ENCODE results near the gene PTPN21. TPM values are rescaled to one million over a fixed set of nuclear protein-coding genes. Genes with fewer than 3 reads are reported as not detected.

PTPN21 gene
- total RNA-seq, 2 experiments from 2014 or later, result not detected

DNA sequence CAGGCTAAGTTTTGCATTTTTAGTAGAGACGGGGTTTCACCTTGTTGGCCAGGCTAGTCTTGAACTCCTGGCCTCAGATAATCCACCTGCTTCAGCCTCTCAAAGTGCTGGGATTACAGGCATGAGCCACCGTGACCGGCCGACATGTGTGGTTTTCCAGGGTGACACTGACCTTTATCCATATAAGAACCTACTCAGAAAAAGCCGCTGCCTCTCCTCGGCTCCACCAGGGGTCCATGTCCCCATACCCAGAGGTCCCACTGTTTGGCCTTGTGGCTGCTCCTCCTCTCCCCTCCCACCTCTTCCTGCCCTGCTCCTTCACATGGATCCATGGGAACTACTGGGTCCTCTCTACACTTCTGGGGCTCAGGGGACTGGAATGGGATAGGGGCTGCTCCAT lies 64.6 kb downstream of the PTPN21 start:
- Mint-ChIP-seq H3K4me1 (peaks cover 3% of the 10 kb centered on the region), H3K27me3 (peaks cover 4% of the 10 kb centered on the region), H3K9me3 (no peaks in the 10 kb centered on the region), H3K27ac (no peak overlapping the region), H3K36me3 (ENCODE audit: low read depth) (no peaks in the 10 kb centered on the region), H3K4me3 (no peak overlapping the region)
- CTCF ChIA-PET, result no interaction called here
- no peak for DNase-seq
- POLR2A ChIA-PET, result no interaction called here

GRCh38 chr14:88488897-88489296 lies 65.9 kb downstream of the PTPN21 start:
- ChIA-PET CTCF (interaction anchor here (1.2 kb wide), 1 partner anchor 24 kb away, joined by 4 read pairs; no protein-coding TSS in a partner anchor), POLR2A (no interaction called here)
- Mint-ChIP-seq H3K36me3 (ENCODE audit: low read depth) (no peaks in the 10 kb centered on the region), H3K27ac (no peak overlapping the region), H3K27me3 (peaks cover 4% of the 10 kb centered on the region), H3K4me1 (peaks cover 3% of the 10 kb centered on the region), H3K9me3 (no peaks in the 10 kb centered on the region), H3K4me3 (no peak overlapping the region)
- no peak for DNase-seq

DNA sequence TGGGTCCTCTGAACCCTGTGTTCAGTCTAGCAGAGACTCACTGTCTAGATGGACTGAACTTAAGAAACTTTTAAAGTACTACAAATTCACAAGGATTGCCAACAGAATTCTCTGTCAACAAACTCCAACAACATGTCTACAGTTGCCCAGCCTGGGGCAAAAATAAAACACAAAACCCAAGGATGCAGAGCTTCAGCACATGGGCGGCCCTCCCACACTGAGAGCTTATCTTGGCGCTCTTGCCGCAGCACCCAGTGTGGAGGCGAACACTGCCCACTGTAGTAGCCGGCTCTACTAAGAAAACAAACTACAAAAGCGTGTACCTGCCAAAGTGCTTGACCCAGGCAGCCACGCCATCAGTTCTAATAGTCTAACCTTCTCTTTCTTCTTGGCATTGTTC lies 66.7 kb downstream of the PTPN21 start:
- Mint-ChIP-seq H3K27me3 (peaks cover 4% of the 10 kb centered on the region), H3K4me3 (no peak overlapping the region), H3K9me3 (no peaks in the 10 kb centered on the region), H3K27ac (no peak overlapping the region), H3K36me3 (ENCODE audit: low read depth) (no peaks in the 10 kb centered on the region), H3K4me1 (peaks cover 3% of the 10 kb centered on the region)
- DNase-seq, result no peak
- POLR2A ChIA-PET, result no interaction called here
- CTCF ChIA-PET, result no interaction called here

GRCh38 chr14:88482524-88482923 lies 72.3 kb downstream of the PTPN21 start:
- ChIA-PET CTCF (interaction anchor here (0.6 kb wide), 1 partner anchor 35 kb away, joined by 3 read pairs; no protein-coding TSS in a partner anchor), POLR2A (no interaction called here)
- Mint-ChIP-seq H3K4me3 (no peak overlapping the region), H3K27me3 (peaks cover 4% of the 10 kb centered on the region), H3K27ac (no peak overlapping the region), H3K4me1 (no peaks in the 10 kb centered on the region), H3K36me3 (ENCODE audit: low read depth) (no peaks in the 10 kb centered on the region), H3K9me3 (no peaks in the 10 kb centered on the region)
- DNase-seq, result no peak

DNA sequence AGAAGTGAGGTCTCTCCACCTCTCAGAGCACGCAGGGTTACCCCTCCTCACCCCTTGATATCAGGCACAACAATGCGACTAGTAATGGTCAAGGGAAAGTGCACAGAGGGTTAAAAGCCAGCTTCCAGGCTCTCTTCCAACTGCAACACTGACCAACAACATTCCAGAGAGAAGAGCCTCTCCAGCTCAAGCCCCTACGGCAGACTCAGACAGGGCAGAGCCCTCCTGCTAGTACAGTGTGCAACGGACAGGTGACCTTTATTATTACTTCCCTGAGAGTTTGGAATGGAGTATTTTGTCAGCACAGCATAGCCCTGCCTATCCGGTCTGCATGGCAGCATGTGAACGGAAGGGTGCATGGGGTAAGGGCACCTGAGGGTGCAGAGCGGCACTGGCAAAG lies 73.0 kb downstream of the PTPN21 start:
- Mint-ChIP-seq H3K36me3 (ENCODE audit: low read depth) (no peaks in the 10 kb centered on the region), H3K9me3 (no peaks in the 10 kb centered on the region), H3K27me3 (peaks cover 4% of the 10 kb centered on the region), H3K4me1 (no peaks in the 10 kb centered on the region), H3K27ac (no peak overlapping the region), H3K4me3 (no peak overlapping the region)
- DNase-seq, result no peak
- ChIA-PET POLR2A (no interaction called here), CTCF (interaction anchor here (0.6 to 0.9 kb wide), 2 partner anchors 36 to 101 kb away, joined by 3 read pairs; no protein-coding TSS in a partner anchor)

DNA sequence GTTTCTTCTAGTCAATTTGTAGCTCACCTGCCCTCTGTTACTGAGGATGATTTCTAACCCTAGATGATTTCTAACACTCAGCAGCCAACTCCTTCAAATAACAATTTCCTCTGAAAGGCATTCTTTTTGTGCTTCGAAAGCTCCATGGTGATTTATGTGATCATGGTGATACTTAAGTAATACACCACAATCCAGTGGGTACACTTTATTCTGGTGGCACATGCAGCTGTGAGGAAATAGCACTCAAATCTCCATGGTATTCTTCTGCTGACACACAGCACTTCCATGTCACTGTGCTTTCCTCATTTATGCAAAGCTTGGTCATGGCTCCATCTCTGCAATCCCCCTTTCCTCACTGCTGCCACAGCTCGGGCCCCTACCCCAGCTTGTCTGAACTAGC lies 73.7 kb downstream of the PTPN21 start:
- Mint-ChIP-seq H3K27me3 (peaks cover 4% of the 10 kb centered on the region), H3K27ac (no peak overlapping the region)
- CTCF ChIA-PET, result interaction anchor here (0.9 kb wide), 1 partner anchor 100 kb away, joined by 3 read pairs; no protein-coding TSS in a partner anchor

DNA sequence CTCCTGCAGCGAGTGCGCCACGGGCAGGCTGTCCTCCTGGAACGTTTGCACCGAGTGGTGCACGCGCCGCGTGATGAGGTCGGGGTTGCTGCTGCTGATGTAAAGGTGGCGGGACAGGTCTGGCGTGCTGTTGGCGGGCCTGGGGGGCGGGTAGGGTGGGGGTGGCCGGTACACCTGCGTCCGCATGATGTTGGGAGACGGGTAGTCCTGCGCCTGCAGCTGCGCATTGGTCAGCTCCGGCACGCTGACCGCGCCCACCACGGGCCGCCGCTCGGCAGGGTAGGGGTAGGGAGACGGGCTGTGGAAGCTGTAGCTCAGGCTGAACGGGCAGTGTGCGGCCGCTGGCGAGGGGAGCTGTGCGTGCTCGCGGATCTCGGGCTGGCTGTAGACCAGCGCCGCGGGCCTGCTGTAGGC lies 75.2 kb downstream of the PTPN21 start:
- no peaks in the 10 kb centered on the region for H3K4me1 Mint-ChIP-seq
- POLR2A ChIA-PET, result no interaction called here
- H3K36me3 Mint-ChIP-seq (ENCODE audit: low read depth), result no peaks in the 10 kb centered on the region
- no peak overlapping the region for H3K27ac Mint-ChIP-seq
- DNase-seq, result no peak
- no peaks in the 10 kb centered on the region for H3K9me3 Mint-ChIP-seq
- CTCF ChIA-PET, result no interaction called here
- H3K27me3 Mint-ChIP-seq, result no peaks in the 10 kb centered on the region
- no peak overlapping the region for H3K4me3 Mint-ChIP-seq

More for the DNA sequence above, 73.7 kb downstream of the PTPN21 start:
- Mint-ChIP-seq H3K9me3 (no peaks in the 10 kb centered on the region), H3K4me1 (no peaks in the 10 kb centered on the region), H3K36me3 (ENCODE audit: low read depth) (no peaks in the 10 kb centered on the region), H3K4me3 (no peak overlapping the region)
- no peak for DNase-seq
- POLR2A ChIA-PET, result no interaction called here

GRCh38 chr14:88478931-88479330 lies 75.9 kb downstream of the PTPN21 start:
- CTCF ChIA-PET, result no interaction called here
- H3K9me3 Mint-ChIP-seq, result no peaks in the 10 kb centered on the region
- H3K4me1 Mint-ChIP-seq, result no peaks in the 10 kb centered on the region
- H3K36me3 Mint-ChIP-seq (ENCODE audit: low read depth), result no peaks in the 10 kb centered on the region
- POLR2A ChIA-PET, result no interaction called here
- H3K4me3 Mint-ChIP-seq, result no peak overlapping the region
- no peak overlapping the region for H3K27ac Mint-ChIP-seq
- H3K27me3 Mint-ChIP-seq, result no peaks in the 10 kb centered on the region
- DNase-seq, result no peak

DNA sequence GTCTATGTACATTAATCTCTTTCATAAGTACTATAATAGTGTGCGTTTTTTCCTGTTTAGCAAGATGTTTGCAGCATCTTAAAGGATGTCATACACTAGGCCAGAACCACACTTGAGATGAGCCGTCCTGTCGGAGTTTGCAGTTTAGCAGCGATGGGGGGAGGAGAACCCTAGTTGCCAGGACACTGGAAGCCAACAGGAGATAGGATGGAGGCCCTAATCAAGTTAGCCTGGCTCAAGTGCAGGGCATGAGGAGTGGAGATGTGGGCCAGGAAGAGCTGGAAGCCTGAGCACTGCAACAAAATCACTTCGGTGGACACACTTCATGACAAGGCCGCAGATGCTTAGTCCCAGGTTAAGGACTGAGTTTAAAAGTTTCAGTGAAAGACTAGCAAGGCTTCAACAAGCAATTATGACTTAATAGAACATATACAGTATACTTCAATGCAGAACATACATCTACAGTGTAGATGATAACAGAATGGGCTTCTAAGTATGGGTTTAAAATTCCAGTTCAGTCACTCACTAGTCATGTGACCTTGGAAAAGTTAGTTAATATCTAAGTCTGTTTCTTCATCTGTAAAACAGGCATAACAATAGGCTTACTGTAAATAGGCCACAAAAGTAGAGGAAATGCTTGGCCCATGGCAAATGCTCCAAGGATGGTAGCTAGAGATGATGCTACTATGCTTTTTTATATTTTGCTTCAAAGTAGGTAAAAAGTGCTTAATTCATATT lies 77.1 kb downstream of the PTPN21 start:
- H3K27ac Mint-ChIP-seq, result no peak overlapping the region
- no peak for DNase-seq
- H3K4me1 Mint-ChIP-seq, result no peaks in the 10 kb centered on the region
- ChIA-PET CTCF (no interaction called here), POLR2A (no interaction called here)
- H3K27me3 Mint-ChIP-seq, result no peaks in the 10 kb centered on the region
- H3K9me3 Mint-ChIP-seq, result no peaks in the 10 kb centered on the region
- no peaks in the 10 kb centered on the region for H3K36me3 Mint-ChIP-seq (ENCODE audit: low read depth)
- no peak overlapping the region for H3K4me3 Mint-ChIP-seq

- CTCF ChIA-PET, result no interaction called here
- Mint-ChIP-seq H3K9me3 (no peaks in the 10 kb centered on the region), H3K27me3 (no peaks in the 10 kb centered on the region), H3K27ac (no peak overlapping the region), H3K4me1 (no peaks in the 10 kb centered on the region), H3K4me3 (no peak overlapping the region), H3K36me3 (ENCODE audit: low read depth) (no peaks in the 10 kb centered on the region)
- no peak for DNase-seq
- POLR2A ChIA-PET, result no interaction called here
These were observed 78.0 kb downstream of the PTPN21 start for GRCh38 chr14:88476825-88477224.

DNA sequence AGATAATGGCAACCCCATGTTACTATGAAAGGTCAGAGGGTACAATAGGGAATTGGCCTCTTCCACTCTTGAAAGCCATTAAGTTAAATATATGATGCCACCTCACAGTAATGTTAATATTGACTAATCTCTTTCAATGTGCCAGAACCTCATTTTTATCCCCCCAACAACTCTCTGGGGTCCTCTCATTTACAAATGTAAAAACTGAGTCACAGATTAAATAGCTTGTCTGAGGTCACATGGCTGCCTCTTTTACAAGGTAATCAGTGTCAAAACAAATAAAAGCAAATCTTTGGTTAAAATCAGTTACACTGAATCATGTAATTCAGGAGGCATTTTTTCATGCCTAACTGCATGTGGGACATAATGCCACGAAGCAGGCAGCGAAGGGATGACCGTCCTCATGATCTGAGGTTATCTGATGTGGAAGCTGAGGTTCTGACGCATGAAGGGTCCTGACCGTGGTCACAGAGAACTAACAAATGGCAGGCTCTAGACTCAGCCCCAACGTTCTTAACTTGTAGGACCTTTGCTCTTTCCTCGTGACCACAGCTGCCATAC lies 78.5 kb downstream of the PTPN21 start:
- DNase-seq, result no peak
- Mint-ChIP-seq H3K27ac (no peak overlapping the region), H3K9me3 (no peaks in the 10 kb centered on the region), H3K36me3 (ENCODE audit: low read depth) (no peaks in the 10 kb centered on the region), H3K27me3 (no peaks in the 10 kb centered on the region), H3K4me3 (no peak overlapping the region), H3K4me1 (no peaks in the 10 kb centered on the region)
- POLR2A ChIA-PET, result no interaction called here
- CTCF ChIA-PET, result no interaction called here

DNA sequence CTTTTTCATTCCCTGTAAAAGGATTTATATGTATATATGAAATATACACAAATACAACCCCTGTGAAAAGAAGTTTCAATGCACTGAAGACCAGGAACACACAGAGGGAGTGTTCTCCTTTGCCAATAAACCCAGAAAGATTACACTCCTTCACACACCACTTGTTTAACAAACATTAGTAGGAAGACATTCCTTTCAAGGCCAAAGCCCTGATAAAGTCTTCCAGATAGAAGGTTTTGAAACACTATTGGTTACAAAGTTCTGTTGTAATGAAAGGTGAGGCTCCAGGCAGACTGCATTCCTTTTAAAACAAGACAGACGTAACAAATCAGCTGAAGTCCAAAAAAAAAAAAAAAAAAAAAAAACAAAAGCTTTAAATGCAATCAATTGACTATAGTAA lies 81.0 kb downstream of the PTPN21 start:
- ChIA-PET POLR2A (no interaction called here), CTCF (no interaction called here)

GRCh38 chr14:88470542-88471440 lies 84.0 kb downstream of the PTPN21 start:
- Mint-ChIP-seq H3K4me1 (no peaks in the 10 kb centered on the region), H3K27ac (no peak overlapping the region), H3K9me3 (no peaks in the 10 kb centered on the region), H3K27me3 (no peaks in the 10 kb centered on the region), H3K36me3 (ENCODE audit: low read depth) (no peaks in the 10 kb centered on the region), H3K4me3 (no peak overlapping the region)
- DNase-seq, result no peak
- ChIA-PET POLR2A (no interaction called here), CTCF (interaction anchor here (0.6 kb wide), 1 partner anchor 37 kb away, joined by 4 read pairs; no protein-coding TSS in a partner anchor)

More for the DNA sequence above, 81.0 kb downstream of the PTPN21 start:
- Mint-ChIP-seq H3K4me1 (no peaks in the 10 kb centered on the region), H3K27me3 (no peaks in the 10 kb centered on the region), H3K27ac (no peak overlapping the region), H3K36me3 (ENCODE audit: low read depth) (no peaks in the 10 kb centered on the region), H3K9me3 (no peaks in the 10 kb centered on the region), H3K4me3 (no peak overlapping the region)
- DNase-seq, result no peak

Data from activated CD4-positive, alpha-beta T cell treated with anti-CD3 and anti-CD28 coated beads, Interleukin-2, amount 10 ng/mL, durations not matched to agents 7 days and 5 days (primary cell).